HG03442 (cell line): ENCODE results near the gene ANK3.

ENCODE experiments used
- ATAC-seq: cut with Tn5 transposase; IDR thresholded peaks from one replicate; pipeline ENCODE4 v1.9.1; 2021; ENCODE audit warnings: mild to moderate bottlenecking, moderate library complexity; ENCODE audit not compliant: unreplicated experiment

Gene ANK3

DNA sequence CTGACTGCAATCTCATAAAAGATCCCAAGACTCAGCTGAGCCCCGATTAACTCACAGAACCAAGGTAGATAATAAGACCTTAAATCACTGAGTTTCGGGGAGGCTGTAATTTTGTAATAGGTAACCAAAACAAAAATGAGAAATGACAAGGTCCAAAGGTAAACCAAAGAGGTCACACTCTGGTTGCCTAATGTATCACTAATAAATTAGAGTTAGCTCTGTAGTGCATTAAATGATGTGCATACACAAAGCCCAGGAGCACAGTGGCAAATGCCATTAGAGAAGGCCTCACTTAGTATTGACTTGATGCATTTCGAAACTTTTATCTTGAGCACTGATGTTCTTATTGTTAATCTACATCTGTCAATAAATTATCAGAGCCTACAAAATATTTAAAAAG lies 245.6 kb downstream of the ANK3 start:
- no peak for ATAC-seq

DNA sequence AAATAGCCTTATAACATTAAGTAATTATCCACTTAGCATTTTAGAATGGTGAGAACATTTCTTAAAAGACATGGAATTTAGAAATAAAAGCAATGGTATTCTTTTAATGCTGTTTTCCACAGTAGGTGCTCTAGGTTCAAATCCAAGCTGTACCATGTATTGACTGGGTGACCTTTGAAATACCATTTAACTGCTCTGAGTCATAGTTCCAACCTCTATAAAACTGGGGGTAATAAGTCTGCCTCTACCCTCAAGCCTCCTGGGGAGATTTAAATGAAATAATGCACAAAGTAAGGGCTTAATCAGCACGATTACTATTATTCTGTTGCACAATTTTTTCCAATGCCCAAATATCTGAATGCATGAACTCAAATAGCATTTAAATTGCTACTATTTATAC lies 246.9 kb downstream of the ANK3 start:
- ATAC-seq: no peak

DNA sequence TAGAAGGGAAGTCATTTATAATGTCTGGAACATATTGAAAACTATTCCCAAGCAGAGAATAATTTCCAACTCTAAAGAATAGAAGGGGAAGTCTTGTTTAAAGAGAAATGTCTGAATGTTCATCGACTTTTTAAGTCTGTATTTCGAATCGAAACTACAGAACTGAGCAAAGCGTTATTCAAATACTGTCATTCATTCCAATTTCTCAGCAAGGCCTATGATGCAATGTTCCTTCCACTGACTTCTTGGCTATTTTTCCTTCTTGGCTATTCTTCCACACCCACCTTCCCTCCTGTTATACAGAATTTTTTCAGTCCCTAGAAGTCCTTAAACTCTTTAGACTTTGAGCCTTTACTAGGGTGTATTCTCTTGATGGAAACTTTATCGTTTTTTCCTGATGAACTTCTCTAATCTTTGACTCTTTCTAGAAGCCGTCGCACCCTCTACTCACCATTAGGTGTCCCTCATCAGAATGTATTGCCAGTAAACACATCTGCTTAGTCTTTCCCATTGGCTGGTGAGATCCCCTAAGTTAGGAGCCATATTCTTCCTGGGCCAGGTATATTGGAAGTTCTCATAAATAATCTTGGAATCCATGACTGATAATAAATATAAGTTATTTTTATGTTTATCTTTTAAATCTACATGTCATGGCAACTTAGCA lies 247.6 kb downstream of the ANK3 start:
- no peak for ATAC-seq

DNA sequence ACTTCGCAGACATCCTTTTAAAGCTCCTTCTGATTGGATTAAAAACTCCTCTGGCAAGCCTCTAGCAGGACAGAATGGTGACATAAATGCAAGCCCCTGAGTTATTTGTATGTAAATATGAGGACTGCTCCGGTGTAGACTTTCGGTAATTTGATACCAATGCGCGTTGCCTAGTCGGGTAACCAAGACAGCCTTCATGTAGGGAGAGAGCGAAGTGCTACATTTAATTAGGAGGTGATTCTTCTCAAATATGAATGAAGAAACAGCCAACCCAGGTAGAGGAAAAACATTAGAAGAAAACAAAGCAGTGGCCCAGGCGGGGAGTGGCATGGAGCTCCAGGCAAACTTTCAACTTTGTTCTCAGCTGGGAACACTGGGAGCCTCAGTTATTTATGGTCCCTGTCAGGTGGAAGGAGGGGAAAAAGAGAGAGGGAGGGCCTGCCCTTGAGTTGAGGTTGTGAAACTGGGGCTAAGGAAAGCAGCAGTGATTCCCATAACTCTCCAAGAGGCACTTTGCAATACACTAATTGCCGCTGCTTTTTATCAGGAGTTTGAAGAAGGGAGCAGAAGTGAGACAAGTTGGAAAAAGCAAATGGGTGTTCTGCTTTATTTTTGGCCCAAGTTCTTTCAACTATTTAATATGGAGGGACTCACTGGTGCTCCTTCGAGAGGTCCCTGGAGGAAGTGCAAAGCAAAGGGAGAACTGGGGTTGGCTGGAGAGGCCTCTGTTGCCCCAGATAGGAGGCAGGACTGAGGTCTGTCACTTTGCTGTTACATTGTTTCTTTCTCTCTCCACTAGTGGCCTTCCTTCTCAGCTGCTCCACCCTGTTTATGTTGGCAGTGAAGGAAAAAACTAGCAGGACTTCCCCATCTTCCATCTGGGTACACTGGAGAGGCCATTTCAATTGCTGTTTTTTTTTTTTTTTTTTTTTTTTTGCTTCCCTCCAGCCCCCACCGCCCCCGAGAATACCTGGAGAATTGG lies 248.7 kb downstream of the ANK3 start:
- no peak for ATAC-seq

DNA sequence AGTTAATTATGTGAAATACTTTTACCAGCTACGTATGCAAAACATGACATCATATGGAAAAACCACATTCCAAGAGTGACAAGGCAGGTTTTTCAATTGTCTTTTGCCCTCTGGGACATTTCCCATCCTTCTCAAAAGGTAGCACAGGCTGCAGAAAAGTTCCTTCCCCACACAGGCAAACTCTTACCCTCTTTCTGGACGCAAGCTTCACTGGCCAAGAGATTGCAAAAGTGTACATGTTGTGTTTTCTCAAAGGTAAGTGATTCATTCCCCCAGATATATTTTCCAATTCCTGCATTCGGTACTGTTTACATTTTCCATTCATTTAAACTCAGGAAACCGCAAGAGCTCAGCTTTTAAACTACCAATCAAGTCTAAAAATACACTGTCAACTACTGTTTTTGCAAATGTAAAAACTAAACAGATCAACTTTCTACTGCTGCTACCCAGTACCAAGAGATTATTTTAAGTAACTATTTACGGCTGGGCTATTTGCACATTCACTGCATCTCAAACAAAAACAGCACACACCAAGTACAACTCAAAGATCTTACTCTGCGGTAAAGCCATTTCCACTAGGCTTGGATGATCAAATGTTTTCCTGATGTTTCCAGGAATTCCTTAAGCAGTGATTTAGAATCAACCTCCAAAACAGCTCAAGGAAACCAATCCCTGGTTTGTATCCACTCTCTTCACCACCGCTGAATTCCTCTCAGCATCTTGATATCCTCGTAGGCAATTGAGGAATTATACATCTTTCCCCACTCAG lies 249.7 kb downstream of the ANK3 start:
- ATAC-seq: no peak

DNA sequence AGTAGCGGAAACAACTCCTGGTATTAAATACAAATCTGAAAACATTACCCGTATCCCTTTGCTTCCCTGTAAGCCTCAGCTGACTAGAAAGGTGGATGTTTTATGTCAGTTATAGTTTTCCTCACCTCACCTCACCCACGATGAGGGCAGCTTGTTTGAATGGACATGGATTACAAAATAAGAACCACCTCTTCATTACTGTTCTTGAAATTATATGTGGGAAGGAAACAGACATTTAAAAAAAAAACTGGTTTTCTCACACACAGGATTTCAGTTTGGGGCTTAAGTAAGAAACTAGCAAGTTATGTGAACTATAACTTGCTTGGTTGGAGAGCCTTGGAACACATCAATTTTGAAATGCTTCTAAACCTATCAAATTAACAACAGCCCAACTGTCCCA lies 250.4 kb downstream of the ANK3 start:
- no peak for ATAC-seq

DNA sequence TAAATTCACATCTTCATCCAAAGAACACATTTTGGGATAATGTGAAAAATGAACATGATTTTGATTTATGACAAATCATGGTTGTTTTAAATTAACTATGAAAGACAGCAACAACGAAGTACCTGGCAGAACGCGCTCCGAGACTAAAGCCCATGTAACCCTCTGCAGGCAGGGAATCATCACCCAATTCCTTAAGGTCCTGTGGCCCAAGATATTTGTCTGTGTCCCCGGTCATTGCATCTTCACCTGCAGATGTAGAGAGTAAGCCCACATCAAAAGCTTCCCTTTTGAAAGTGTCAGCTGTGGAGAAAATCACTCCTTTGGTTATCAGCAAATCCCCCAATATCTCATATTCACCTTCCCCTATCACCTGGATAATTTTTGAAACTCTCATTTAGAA lies 250.8 kb downstream of the ANK3 start:
- ATAC-seq: no peak

DNA sequence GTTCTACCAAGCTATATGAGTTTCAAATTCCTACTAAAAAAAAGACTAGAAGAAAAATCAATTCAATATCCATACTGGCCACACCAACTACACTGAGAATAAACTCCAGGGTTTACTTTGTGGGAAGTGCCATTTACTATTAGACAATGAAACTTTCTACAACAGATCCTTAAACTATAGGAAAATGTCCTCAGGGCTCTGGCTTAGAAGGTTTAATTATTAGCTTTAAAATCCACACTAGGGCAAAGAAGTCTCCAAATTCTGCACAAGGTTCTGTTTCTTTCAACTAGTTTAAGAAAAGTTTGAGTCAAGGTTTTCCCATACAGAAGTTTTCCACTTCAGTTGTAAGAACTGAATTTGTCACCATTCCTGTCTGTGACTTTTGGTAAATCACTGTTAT lies 251.6 kb downstream of the ANK3 start:
- ATAC-seq: no peak

DNA sequence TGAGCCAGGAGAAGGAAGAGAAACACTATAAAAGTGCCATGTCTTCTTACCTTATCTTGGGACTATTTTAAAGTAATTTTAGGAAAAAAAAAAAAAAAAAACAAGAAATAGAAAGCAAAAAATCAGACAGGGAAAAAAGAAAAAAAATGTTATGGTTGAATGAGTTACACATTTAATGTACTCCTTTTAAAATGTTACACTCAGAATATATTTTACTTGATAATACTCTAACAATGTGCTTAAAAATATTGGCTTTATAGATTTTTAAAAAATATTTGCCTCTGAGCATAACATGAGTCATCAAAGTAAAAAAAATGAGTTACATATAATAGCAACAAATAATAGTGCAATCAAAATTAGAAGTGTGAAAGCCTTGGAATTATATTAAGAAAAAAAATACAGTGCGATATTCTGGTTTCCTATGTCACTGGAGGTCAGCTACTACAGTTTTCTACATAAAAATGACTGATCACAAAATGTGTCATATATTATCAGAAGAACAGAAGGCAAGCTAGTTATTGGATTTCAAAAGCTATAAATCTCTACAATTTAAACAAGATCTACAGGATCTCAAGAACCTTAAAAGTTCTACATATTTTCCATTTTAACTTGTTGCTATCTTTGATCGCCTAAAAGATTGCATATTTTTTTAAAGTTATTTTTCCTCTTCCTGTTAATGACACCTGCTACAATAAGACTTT lies 252.2 kb downstream of the ANK3 start:
- ATAC-seq: no peak

DNA sequence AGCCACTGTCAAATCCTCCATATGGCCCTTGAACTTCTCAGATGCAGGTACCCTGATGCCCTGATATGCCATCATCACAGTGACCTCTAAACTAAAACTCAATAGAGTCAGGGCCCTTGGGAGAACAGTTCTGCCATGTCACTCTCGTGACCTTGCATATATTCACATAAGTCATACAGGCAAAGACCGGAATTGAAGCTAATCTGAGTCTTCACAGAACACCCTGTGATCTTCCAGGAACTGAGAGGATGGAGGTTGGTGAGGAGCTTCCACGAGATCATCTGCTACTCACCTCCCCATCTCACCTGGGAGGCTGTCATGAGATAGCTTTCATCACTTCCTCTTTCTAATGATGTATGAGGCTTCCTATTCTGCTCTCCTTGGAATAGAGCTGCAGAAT lies 254.7 kb downstream of the ANK3 start:
- peak; percentile 55 for ATAC-seq

DNA sequence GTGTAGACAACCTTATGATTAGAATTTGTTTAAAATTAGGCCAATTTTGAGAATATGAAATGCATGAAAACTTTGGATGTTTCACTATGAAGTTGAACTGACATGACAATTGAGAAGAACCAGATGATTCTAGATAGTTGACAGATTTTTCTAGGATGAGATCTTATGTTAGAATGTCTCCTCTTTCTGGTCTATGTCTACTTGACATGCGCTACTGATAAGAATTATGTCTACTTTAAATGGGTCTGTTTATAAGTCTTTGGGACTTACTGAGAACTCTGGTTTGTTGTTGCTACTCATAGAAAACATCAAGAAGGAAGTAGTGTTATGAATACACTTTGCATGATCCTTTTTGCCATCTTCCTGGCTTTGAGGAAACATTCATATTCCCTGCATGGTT lies 255.1 kb downstream of the ANK3 start:
- no peak for ATAC-seq

DNA sequence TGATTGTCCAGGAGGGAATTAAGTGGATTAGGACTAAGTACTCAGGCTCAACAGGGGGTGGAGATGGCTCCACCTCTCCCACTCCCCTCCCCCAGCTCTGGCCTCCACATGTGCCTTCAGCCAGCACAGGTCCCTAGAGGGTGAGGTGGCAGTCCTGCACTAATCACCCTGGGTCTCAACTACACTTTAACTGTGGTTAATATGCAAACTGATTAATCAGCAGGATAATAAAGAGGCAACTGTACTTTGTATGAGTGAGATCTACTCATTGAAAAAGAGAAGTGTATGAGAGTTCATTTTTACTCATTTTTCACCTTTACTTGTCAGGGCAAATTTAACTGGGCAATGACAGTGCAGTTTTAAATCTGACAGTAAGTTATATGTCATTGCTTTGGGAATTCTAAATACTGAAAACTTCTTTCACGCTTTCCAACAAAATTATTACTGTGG lies 259.5 kb downstream of the ANK3 start:
- ATAC-seq: peak; percentile 39

DNA sequence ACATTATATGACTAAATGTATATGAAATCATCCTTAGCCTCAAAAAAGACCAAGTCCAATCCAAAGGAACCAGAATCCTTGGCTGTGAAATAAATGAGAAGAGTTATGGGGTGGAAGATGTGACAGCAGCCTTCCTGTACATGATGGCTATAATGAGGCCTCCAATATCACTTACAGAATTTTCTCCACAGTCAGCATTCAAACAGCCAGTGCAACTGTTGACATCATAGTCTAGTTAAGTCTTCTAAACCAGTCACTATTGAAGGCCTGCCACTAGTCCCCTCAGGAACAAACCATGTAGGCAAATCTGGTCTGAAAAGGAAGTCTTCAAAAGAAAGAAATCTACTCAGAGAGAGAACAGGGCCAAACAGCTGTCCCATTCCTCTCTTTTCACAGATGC lies 263.8 kb downstream of the ANK3 start:
- no peak for ATAC-seq

DNA sequence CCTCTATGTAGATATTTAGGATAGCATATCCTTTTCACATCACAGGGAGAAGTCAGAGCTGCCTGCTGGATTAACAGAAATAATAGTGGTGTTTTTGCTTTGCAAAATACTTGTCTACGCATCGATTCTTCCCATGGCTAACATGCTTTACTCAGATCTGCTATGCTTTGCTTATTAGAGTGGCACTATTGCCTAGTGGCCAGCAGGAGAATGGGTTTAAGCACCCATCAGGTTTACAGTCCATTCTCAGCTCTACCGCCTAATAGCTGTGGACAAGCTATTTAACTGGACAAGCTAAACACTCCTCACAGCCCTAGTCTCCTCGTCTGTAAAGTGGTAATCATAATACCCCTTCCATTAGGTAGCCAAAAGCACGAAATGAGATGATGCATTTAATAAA lies 265.1 kb downstream of the ANK3 start:
- ATAC-seq: no peak

DNA sequence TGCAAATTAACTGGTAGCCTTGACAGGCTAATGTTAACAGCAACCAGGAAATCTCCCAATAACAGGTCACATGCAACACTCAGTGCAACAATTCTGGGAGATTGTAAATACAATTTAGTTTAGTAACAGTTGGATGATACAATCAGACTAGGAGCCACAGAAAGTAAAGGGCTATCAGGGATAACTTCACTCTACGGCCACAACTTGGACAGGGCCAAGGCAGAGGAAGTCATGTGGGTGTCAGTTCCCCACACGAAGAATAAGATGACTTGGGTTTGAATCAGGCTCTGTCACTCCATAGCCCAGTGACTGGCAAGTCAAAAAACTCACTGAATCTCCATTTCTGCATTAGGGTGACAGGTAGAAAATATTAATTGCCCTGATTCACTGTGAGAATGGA lies 266.0 kb downstream of the ANK3 start:
- ATAC-seq: no peak

DNA sequence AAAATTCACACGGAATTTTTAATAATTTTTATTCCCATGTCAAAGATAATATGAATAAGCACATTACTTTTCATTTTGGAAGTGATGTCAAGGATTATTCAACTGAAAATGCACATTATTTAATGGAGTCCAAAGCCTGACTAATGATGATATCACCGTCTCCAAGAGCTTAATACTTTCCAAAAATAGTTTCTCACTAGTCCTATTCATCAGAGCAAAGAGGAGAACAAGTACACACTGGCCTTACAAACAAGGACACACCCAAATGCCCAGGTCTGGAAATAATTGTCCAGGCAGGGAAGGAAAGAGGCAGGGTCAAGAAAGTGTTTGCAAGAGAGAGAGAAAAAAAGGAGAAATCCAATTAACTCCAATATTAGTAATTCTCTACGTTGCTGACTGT lies 266.5 kb downstream of the ANK3 start:
- no peak for ATAC-seq

DNA sequence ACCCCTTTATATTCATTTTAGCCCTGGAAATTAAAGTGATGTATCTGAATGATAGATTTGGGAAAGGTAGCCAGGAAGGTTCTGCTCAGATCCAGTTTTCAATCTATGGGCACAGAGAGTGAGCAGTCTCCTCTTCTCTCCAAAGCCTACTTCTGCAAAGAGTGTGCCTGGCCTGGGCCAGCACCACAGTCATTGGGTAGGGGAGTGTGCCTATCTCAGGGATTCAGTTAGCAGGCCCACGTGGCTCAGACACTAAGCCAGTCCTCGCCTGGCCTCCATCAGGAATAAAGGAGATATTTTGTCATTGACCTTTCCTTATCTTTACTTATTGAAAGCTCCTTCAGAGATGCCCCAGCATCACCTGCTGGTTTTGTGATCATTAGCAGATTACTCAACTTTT lies 267.5 kb downstream of the ANK3 start:
- ATAC-seq: no peak

DNA sequence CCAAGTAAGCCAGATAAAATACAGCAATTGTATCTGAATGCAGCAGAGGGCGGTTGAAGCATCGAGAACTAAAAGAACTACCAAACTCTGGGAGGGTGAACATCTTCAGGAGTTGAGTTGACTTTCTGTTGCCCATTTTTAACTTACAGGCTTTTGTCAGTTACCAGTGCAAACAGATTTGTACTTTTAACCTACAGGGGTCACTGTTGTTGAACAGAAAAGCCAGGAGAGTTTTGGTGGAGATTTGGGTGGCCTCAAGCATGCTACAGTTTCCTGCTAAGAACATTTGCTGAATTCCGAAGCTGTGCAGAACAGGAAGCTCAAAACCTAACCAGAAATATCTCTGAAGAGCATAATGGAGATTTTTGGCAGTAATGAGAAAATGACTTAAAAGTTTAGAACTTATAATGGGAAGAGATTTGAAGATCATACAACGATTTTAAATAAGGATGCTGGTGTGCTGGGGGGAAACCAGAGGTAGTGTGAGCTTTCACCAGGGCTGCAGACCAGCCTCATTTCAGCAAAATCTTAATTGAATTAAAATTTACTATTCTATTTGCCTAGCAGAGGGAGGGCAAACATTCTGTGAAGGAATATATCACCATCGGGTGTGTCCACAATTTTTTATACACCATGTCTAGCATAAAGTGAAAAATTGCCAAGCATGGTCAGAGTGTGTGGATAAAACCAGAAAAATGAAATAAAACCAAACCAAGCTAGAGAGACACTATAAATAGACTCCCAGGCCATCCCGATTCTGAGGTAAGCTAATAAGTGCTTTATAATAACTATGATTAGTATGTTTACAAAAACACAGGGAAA lies 274.7 kb downstream of the ANK3 start:
- peak; percentile 72 for ATAC-seq

DNA sequence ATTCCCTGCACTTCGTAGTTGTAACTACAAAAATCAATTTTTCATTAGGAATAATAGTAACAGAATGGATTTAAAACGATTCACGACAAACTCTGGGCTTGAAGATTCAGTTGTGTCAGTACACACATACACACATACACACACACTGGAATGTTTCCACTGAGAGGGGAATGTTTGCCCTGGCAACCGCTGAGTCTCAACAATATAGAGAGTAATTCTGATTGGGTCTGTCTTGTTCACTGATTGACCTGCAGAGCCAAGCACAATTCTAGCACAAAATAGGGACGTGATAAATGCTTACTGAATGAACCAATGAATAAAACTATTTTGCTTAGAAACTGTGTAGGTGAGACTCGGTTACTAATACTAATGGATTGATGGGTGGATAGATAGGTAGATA lies 278.9 kb downstream of the ANK3 start:
- no peak for ATAC-seq
